Panc1 (cell line): Measurements from ENCODE around the gene FUBP1. TPM values are rescaled to one million over a fixed set of nuclear protein-coding genes. Genes with fewer than 3 reads are reported as not detected.
A peak's percentile ranks its signal among the peaks of the same experiment; 100 is the strongest.

Experiments
- ATAC-seq: fragments of 200-7000 bp; cut with Tn5 transposase; 2 replicates; pipeline ENCODE4 v1.9.1; 2020; ENCODE audit warnings: mild to moderate bottlenecking, moderate library complexity
- BruUV-seq: library from RNA; stranded (reverse); fragments of 400-500 nt; replicated peaks from 2 replicates; lab custom pipeline; 2021; lab: Mats Ljungman, UMichigan
- CTCF ChIA-PET: fragments of 300-600 bp; sonication (Branson Sonifier 250); formaldehyde crosslinking; loops from one replicate; lab custom pipeline; 2022; ENCODE audit warnings: antibody characterized with exemption; lab: Charles Lee
- POLR2A ChIA-PET: fragments of 300-600 bp; sonication (Branson Sonifier 250); formaldehyde crosslinking; loops from one replicate; lab custom pipeline; 2022; ENCODE audit warnings: antibody characterized with exemption; lab: Charles Lee
- DNase-seq: peaks from one replicate; pipeline ENCODE4 v3.0.0-alpha.2; 2010; ENCODE audit warnings: low read depth, low spot score
- H3K27ac ChIP-seq: 2 replicates; pipeline ENCODE4 v1.5.1; 2011; ENCODE audit warnings: mild to moderate bottlenecking, low read length, inconsistent platforms
- H3K27me3 ChIP-seq: fragments of 200-500 bp; sonication (Bioruptor generic); 2 replicates; pipeline ENCODE4 v1.6.0; 2014; ENCODE audit warnings: low read length, inconsistent platforms; ENCODE audit not compliant: control insufficient read depth, insufficient read depth
- H3K36me3 ChIP-seq: fragments of 200-500 bp; sonication (Bioruptor generic); 2 replicates; pipeline ENCODE4 v1.5.1; 2014; ENCODE audit warnings: inconsistent platforms, mild to moderate bottlenecking, low read length, moderate library complexity; ENCODE audit not compliant: control insufficient read depth, insufficient read depth
- H3K4me1 ChIP-seq: 2 replicates; pipeline ENCODE4 v1.5.1; 2011; ENCODE audit warnings: inconsistent platforms, mild to moderate bottlenecking, low read length, moderate library complexity; ENCODE audit not compliant: control insufficient read depth, insufficient read depth
- H3K4me3 ChIP-seq, 2 experiments: 2 replicates each; pipeline ENCODE4 v1.5.1; 2011 to 2012; ENCODE audit warnings: low read depth in 2 of 2, low read length in 2 of 2, mild to moderate bottlenecking in 2 of 2, inconsistent platforms in 1 of 2, moderate library complexity in 1 of 2
- H3K9me3 ChIP-seq: fragments of 200-500 bp; sonication (Bioruptor generic); 2 replicates; pipeline ENCODE4 v1.5.1; 2014; ENCODE audit warnings: low read depth, mild to moderate bottlenecking, inconsistent platforms, low read length, moderate library complexity; ENCODE audit not compliant: control insufficient read depth, insufficient read depth
- CTCF ChIP-seq: fragments of 450-650 bp; IDR thresholded peaks from 2 replicates; pipeline ENCODE4 v1.5.1; 2017; ENCODE audit warnings: mild to moderate bottlenecking
- POLR2AphosphoS5 ChIP-seq: IDR thresholded peaks from 2 replicates; pipeline ENCODE4 v1.6.1; 2012; ENCODE audit warnings: mild to moderate bottlenecking, low read depth, low read length, moderate library complexity
- REST ChIP-seq, 2 experiments: IDR thresholded peaks; 2 replicates each; pipeline ENCODE4 v1.6.1; 2011 to 2012; ENCODE audit warnings: low read depth in 2 of 2, control low read depth in 1 of 2, low read length in 1 of 2, mild to moderate bottlenecking in 1 of 2, moderate library complexity in 1 of 2; ENCODE audit not compliant: insufficient read depth in 1 of 2
- SIN3A ChIP-seq: IDR thresholded peaks from 2 replicates; pipeline ENCODE4 v1.6.1; 2012; ENCODE audit warnings: low read depth, mild to moderate bottlenecking, low read length, moderate library complexity, borderline replicate concordance; ENCODE audit not compliant: insufficient read depth
- TCF7L2 ChIP-seq: IDR thresholded peaks from 2 replicates; pipeline ENCODE4 v1.6.1; 2011; ENCODE audit warnings: mild to moderate bottlenecking, low read depth, low read length, inconsistent platforms
- in situ Hi-C: cut with HindIII; loops from 2 replicates; pipeline ENCODE4 v1.10.0; 2016; ENCODE audit warnings: low sequenced_read_pairs, low pct_unique_long_range_greater_than_20kb
- intact Hi-C: fragments of 100-400 bp; cut with micrococcal nuclease; formaldehyde crosslinking; loops from one replicate; pipeline ENCODE4 v1.10.0; 2022; ENCODE audit not compliant: unreplicated experiment
- total RNA-seq: library from RNA; stranded (reverse); gene quantifications from one replicate; pipeline ENCODE4 v1.2.1, GENCODE V29; 2021; ENCODE audit not compliant: unreplicated experiment

FUBP1 gene
- total RNA-seq, 1 experiment from 2014 or later = 150 TPM

- intact Hi-C loops (no loop called here), in situ Hi-C loops (no loop called here)
- ChIA-PET POLR2A (no interaction called here), CTCF (no interaction called here)
- H3K27ac ChIP-seq = peak overlapping the region; percentile 62; the same call in 1 of the 2 replicates
- H3K27me3 ChIP-seq = no peaks in the 10 kb centered on the region
- no peaks in the 10 kb centered on the region for H3K36me3 ChIP-seq
- no peak for ATAC-seq
- no peaks in the 10 kb centered on the region for H3K4me1 ChIP-seq
- no TSS peak for BruUV-seq
- DNase-seq = no peak
- peak overlapping the region; percentile 16 to 38 for H3K4me3 ChIP-seq
- H3K9me3 ChIP-seq = no peaks in the 10 kb centered on the region
- TF ChIP-seq TCF7L2 (no peak), SIN3A (no peak)
Measured at GRCh38 chr1:77926561-77927357, 52.1 kb downstream of the FUBP1 start.

DNA sequence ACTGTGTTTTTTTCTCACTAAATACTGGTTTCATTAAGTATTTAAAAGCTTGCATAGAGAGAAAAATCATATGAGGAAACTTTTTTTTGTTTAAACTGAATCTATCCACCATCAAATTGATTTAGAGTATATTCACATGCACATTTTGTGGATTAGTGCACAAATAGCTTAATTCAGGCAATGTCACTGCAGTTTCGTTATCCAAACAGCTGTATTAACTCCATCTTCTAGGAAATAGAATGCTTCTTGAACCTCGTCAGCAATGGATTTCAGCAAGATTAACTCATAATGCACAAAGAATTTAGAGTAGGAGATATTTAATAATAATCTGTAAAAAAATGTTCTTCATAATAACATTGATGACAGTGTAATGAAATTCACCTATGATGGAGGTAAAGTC, 52.9 kb downstream of the FUBP1 start:
- H3K9me3 ChIP-seq = no peaks in the 10 kb centered on the region
- no peak overlapping the region for H3K27ac ChIP-seq
- H3K27me3 ChIP-seq = no peaks in the 10 kb centered on the region
- DNase-seq (no peak), ATAC-seq (no peak)
- ChIA-PET CTCF (no interaction called here), POLR2A (no interaction called here)
- intact Hi-C loops = no loop called here
- no TSS peak for BruUV-seq
- no peak overlapping the region for H3K4me3 ChIP-seq
- in situ Hi-C loops = no loop called here
- no peaks in the 10 kb centered on the region for H3K36me3 ChIP-seq
- no peaks in the 10 kb centered on the region for H3K4me1 ChIP-seq
- TF ChIP-seq SIN3A = no peak
- TF ChIP-seq CTCF = no peak
- TF ChIP-seq POLR2AphosphoS5 = no peak
- TF ChIP-seq REST (IDR thresholded peaks at IDR 0.05; ENCODE audit: insufficient read depth in 1 of 2, low read depth in 2 of 2, low read length in 1 of 2) = no peak
- no peak for TF ChIP-seq TCF7L2

DNA sequence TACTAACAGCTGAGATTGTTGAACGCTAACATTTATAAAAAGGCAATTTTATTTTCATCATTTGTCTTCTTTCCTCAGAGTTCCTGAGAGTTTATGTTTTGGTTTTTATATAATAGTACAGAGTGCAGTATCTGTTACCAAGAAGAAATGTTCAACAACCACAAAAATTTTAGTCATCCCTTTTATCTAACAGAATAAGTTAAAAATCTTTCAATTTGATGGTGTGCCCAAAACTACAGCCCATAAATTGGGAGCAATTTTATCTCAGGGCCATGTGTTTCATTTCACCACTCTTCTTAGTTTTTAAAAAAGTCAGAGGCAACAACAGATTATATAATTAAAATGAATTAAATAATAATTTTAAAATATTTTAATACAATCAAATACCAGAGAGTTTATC, 53.4 kb downstream of the FUBP1 start:
- Histone ChIP-seq H3K9me3 (no peaks in the 10 kb centered on the region), H3K27ac (no peak overlapping the region), H3K4me3 (no peak overlapping the region), H3K36me3 (no peaks in the 10 kb centered on the region), H3K27me3 (no peaks in the 10 kb centered on the region), H3K4me1 (no peaks in the 10 kb centered on the region)
- no peak for DNase-seq
- in situ Hi-C loops = no loop called here
- no TSS peak for BruUV-seq
- intact Hi-C loops = no loop called here
- no peak for ATAC-seq
- TF ChIP-seq CTCF (no peak), TCF7L2 (no peak), POLR2AphosphoS5 (no peak), REST (IDR thresholded peaks at IDR 0.05; ENCODE audit: insufficient read depth in 1 of 2, low read depth in 2 of 2, low read length in 1 of 2) (no peak), SIN3A (no peak)
- POLR2A ChIA-PET = no interaction called here
- CTCF ChIA-PET = no interaction called here
